GM21447 (cell line): ENCODE results near the gene ANKRD29.
"Not testable (repeated sequence)": the region's sequence is repeated elsewhere in the genome, so short reads cannot be mapped to it uniquely, and the experiment has no call there.

ENCODE experiments used
- ATAC-seq: cut with Tn5 transposase; IDR thresholded peaks from one replicate; pipeline ENCODE4 v1.9.1; 2021; ENCODE audit not compliant: unreplicated experiment

ANKRD29 gene

GRCh38 chr18:23617412-23618014 is 45.2 kb downstream of the ANKRD29 start:
- ATAC-seq: peak; percentile 62

- ATAC-seq: no peak
Observed at GRCh38 chr18:23616258-23616657, 46.5 kb downstream of the ANKRD29 start.

GRCh38 chr18:23614891-23615290 is 47.8 kb downstream of the ANKRD29 start:
- no peak for ATAC-seq

- ATAC-seq: no peak
Observed at GRCh38 chr18:23614413-23614812, 48.3 kb downstream of the ANKRD29 start.

GRCh38 chr18:23613091-23613475 is 49.6 kb downstream of the ANKRD29 start:
- not testable (repeated sequence) for ATAC-seq

- ATAC-seq: no peak
Observed at GRCh38 chr18:23612434-23613090, 50.1 kb downstream of the ANKRD29 start.

- ATAC-seq: no peak
Observed at GRCh38 chr18:23609390-23610023, 53.2 kb downstream of the ANKRD29 start.

GRCh38 chr18:23608211-23608610 is 54.5 kb downstream of the ANKRD29 start:
- ATAC-seq: no peak

- no peak for ATAC-seq
Observed at GRCh38 chr18:23605941-23606340, 56.8 kb downstream of the ANKRD29 start.

GRCh38 chr18:23599809-23600208 is 62.9 kb downstream of the ANKRD29 start:
- ATAC-seq: no peak

- no peak for ATAC-seq
Observed at GRCh38 chr18:23596183-23596582, 66.5 kb downstream of the ANKRD29 start.

GRCh38 chr18:23595591-23595990 is 67.1 kb downstream of the ANKRD29 start:
- no peak for ATAC-seq

GRCh38 chr18:23593720-23594119 is 69.0 kb downstream of the ANKRD29 start:
- ATAC-seq: no peak

GRCh38 chr18:23592911-23593310 is 69.8 kb downstream of the ANKRD29 start:
- no peak for ATAC-seq

- ATAC-seq: no peak
Observed at GRCh38 chr18:23591011-23591410, 71.7 kb downstream of the ANKRD29 start.

GRCh38 chr18:23588836-23589560 is 73.7 kb downstream of the ANKRD29 start:
- ATAC-seq: no peak

GRCh38 chr18:23587220-23587642 is 75.5 kb downstream of the ANKRD29 start:
- no peak for ATAC-seq

- ATAC-seq: peak; percentile 85
Observed at GRCh38 chr18:23586249-23587196, 76.2 kb downstream of the ANKRD29 start, which contains the start of gene NPC1. Gene NPC1, minus strand, starts transcription at chr18:23586506. Its CDS starts 163 bp downstream, at chr18:23586343.

- ATAC-seq: peak; percentile 4
Observed at GRCh38 chr18:23585897-23586248, 76.8 kb downstream of the ANKRD29 start.

- ATAC-seq: no peak
Observed at GRCh38 chr18:23585007-23585871, 77.5 kb downstream of the ANKRD29 start.
